OCI-LY3 (cell line): ENCODE results near the gene MPL.

Source experiments
- EZH2phosphoT487 ChIP-seq: fragments of 200-600 bp; shearing (Covaris generic); IDR thresholded peaks from 2 replicates; pipeline ENCODE4 v1.6.1; 2018; ENCODE audit warnings: antibody characterized with exemption, mixed run types, low read depth
- TF ChIP-seq, protein P1 (sequence below): fragments of 200-600, 300-600 bp; sonication (generic); IDR thresholded peaks from 2 replicates; pipeline ENCODE4 v1.5.1; 2014; ENCODE audit warnings: antibody characterized with exemption, low read length, low read depth

DNA sequence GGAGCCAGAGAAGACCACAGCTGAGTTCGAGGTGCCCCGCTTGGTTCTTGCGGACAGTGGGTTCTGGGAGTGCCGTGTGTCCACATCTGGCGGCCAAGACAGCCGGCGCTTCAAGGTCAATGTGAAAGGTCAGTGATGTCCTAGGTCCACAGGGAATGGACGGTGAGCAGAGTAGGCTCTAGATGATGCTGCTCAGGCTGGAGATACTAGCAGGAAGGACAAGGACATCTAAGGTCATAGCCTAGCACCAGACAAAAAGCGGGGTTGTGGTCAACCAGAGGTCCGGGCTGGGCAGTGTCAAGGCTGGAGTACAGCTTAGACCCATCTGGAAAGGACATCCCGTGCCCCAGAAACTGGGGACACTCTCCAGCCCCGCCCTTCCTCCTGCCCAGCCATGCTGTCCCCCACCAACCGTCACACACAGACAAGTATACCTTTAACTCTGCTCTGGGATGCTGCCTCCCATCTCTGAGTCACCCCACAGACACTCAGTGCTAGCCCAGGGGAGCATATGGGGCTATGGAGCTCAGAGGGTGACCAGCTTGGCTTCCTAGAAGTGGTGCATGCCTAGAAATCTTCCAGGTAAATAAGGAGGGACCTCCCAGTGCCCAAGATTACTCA is 28.1 kb upstream of the MPL start:
- TF ChIP-seq, protein P1, sequence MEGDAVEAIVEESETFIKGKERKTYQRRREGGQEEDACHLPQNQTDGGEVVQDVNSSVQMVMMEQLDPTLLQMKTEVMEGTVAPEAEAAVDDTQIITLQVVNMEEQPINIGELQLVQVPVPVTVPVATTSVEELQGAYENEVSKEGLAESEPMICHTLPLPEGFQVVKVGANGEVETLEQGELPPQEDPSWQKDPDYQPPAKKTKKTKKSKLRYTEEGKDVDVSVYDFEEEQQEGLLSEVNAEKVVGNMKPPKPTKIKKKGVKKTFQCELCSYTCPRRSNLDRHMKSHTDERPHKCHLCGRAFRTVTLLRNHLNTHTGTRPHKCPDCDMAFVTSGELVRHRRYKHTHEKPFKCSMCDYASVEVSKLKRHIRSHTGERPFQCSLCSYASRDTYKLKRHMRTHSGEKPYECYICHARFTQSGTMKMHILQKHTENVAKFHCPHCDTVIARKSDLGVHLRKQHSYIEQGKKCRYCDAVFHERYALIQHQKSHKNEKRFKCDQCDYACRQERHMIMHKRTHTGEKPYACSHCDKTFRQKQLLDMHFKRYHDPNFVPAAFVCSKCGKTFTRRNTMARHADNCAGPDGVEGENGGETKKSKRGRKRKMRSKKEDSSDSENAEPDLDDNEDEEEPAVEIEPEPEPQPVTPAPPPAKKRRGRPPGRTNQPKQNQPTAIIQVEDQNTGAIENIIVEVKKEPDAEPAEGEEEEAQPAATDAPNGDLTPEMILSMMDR: no peak
- no peak for TF ChIP-seq EZH2phosphoT487
